Measurements from ENCODE around the gene TTLL4.

DNA sequence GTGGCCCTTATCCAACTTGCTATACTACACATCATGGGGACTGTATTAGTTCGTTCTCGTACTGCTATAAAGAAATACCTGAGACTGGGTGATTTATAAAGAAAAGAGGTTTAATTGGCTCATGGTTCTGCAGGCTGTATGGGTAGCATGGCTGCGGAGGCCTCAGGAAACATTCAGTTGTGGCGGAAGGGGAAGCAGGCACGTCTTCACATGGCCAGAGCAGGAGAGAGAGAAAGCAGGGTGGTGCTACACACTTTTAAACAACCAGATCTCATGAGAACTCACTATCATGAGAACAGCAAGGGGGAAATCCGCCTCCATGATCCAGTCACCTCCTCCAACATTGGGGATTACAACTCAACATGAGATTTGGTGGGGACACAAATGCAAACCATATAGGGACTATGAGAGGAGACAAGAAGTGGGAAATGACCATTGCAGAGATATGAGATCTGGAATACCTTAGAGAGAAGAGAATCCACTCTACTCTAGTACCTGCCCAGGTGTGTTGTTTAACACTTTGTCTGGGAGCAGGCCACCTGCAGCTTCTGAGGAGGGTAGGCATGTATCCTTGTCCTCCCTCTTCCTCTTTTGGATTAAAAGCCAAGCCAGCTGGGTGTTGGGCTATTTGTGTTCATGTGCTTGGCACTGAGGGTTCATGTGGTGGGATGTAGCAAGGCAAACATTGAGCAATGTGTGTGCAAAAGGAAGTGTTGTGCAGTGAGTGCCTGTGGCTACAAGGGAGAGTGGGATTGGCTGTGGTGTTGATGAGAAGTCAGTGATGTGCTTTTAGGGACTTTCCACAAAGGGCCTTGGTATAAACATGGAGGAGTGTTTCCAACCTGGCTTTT, 22.8 kb downstream of the TTLL4 start:
- TF ChIP-seq EZH2 (IDR thresholded peaks at IDR 0.05; ENCODE audit: borderline replicate concordance, low read length): no peak
- TF ChIP-seq, protein P1, sequence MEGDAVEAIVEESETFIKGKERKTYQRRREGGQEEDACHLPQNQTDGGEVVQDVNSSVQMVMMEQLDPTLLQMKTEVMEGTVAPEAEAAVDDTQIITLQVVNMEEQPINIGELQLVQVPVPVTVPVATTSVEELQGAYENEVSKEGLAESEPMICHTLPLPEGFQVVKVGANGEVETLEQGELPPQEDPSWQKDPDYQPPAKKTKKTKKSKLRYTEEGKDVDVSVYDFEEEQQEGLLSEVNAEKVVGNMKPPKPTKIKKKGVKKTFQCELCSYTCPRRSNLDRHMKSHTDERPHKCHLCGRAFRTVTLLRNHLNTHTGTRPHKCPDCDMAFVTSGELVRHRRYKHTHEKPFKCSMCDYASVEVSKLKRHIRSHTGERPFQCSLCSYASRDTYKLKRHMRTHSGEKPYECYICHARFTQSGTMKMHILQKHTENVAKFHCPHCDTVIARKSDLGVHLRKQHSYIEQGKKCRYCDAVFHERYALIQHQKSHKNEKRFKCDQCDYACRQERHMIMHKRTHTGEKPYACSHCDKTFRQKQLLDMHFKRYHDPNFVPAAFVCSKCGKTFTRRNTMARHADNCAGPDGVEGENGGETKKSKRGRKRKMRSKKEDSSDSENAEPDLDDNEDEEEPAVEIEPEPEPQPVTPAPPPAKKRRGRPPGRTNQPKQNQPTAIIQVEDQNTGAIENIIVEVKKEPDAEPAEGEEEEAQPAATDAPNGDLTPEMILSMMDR (IDR thresholded peaks at IDR 0.05; ENCODE audit: low read length): no peak
